T47D (cell line): ENCODE measurements around the gene DDX21.
"Not testable (repeated sequence)": the region's sequence is repeated elsewhere in the genome, so short reads cannot be mapped to it uniquely, and the experiment has no call there.

Experiments used
- DNase-seq, 2 experiments: peaks; one replicate each; pipeline versions ENCODE4 v3.0.0 to v3.0.0-alpha.2; 2011 to 2012; ENCODE audit warnings: low read depth in 1 of 2, low spot score in 1 of 2
- JUND ChIP-seq: IDR thresholded peaks from 2 replicates; pipeline ENCODE4 v1.6.1; 2012; ENCODE audit warnings: low read depth
- in situ Hi-C: cut with HindIII; loops from 2 replicates; pipeline ENCODE4 v1.10.0; 2016; ENCODE audit warnings: low sequenced_read_pairs, low pct_unique_long_range_greater_than_20kb

The DDX21 gene

GRCh38 chr10:68957654-68958053 lies 1.7 kb downstream of the DDX21 start:
- no peak for TF ChIP-seq JUND
- DNase-seq, result peak in 1 of 2 experiments; percentile 16
- in situ Hi-C loops, result no loop called here

DNA sequence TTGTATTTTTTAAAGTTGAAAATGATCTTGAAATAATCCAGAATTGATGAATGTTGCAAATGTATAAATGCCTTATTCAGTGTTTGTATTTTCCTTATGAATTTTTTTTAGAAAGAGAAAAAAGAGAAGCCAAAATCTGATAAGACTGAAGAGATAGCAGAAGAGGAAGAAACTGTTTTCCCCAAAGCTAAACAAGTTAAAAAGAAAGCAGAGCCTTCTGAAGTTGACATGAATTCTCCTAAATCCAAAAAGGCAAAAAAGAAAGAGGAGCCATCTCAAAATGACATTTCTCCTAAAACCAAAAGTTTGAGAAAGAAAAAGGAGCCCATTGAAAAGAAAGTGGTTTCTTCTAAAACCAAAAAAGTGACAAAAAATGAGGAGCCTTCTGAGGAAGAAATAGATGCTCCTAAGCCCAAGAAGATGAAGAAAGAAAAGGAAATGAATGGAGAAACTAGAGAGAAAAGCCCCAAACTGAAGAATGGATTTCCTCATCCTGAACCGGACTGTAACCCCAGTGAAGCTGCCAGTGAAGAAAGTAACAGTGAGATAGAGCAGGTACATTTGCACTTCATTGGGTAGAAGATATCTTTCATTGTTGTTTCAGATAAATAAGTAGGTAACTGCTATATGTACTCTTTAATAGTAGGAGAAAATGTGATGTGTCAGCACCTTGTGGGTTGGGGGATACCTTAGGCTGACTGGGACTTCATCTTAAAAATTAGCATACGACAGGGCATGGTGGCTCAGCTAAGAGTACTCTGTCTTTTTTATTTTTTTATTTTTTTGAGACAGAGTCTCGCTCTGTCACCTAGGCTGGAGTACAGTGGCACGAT lies 3.9 kb downstream of the DDX21 start:
- no peak for DNase-seq
- no peak for TF ChIP-seq JUND
- in situ Hi-C loops, result no loop called here

- in situ Hi-C loops, result no loop called here
- TF ChIP-seq JUND, result no peak
- DNase-seq, result no peak
Measured at GRCh38 chr10:68963151-68963550, 7.2 kb downstream of the DDX21 start.

GRCh38 chr10:68973975-68974374 lies 18.0 kb downstream of the DDX21 start:
- TF ChIP-seq JUND, result no peak
- no peak for DNase-seq
- in situ Hi-C loops, result no loop called here

- in situ Hi-C loops, DNase-seq: not testable (repeated sequence)
Measured at GRCh38 chr10:68975936-68976473, 20.0 kb downstream of the DDX21 start.

DNA sequence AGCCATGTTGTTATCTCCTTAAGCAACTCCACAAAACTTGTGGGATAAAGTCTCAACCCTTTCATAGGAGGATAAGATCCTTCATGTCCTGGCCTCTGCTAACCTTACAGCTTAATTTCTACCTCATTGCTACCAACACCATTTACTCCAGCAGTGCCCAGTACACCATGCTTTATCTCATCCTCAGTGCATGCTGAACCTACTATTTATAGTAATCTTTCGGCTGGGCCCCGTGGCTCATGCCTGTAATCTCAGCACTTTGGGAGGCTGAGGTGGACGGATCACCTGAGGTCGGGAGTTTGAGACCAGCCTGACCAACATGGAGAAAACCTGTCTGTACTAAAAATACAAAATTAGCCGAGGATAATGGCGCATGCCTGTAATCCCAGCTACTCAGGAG lies 23.8 kb downstream of the DDX21 start:
- DNase-seq, in situ Hi-C loops: not testable (repeated sequence)

DNA sequence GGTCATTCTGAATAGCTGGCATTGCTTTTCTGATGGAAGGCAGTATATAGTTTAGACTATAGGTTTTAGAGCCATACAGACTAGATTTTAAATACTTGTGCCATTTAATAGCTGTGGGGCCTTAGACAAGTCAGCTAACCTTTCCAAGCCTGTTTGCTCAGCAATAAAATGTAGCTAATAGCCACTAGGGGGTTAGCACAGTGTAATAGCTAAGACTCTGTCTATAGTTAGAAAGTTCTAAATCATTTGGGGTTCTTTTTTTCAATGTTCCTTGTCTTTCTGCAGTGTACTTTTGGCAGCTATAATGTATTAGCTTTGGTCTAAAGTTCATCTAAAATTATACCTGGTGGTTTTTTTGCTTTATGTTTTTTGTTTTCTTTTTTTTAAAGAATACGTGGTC lies 25.1 kb downstream of the DDX21 start:
- in situ Hi-C loops, result no loop called here
- no peak for TF ChIP-seq JUND

DNA sequence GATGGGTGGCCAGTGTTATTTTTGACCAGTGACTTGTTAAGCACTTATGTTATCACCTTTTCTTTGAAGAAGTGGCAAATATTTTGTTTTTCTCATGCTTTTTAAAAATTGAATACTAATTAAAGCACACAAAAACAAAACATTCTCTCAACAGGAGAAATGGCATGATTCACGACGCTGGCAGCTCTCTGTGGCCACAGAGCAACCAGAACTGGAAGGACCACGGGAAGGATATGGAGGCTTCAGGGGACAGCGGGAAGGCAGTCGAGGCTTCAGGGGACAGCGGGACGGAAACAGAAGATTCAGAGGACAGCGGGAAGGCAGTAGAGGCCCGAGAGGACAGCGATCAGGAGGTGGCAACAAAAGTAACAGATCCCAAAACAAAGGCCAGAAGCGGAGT lies 26.4 kb downstream of the DDX21 start:
- DNase-seq, result no peak
- in situ Hi-C loops, result no loop called here
- no peak for TF ChIP-seq JUND

More for the DNA sequence above, 25.1 kb downstream of the DDX21 start:
- peak in 1 of 2 experiments; percentile 37 for DNase-seq

DNA sequence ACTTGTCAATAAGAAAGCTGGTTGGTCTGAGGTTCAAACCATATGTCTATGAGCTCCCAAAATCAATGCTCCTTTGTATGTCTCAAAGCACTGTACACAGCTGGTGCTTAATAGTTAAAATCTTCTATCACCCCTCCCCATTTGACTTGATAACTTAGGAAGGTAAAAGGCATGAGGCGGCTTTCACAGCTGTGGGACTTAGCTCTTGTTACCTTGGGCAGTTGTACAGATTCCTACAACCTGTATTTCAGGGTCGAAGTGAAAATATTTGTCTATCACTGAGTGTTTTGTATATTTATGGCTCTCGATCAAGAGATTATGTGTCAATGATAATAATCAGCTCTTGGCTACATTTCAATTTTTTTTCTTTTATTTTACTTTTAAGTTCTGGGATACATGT lies 31.6 kb downstream of the DDX21 start:
- TF ChIP-seq JUND, result no peak
- peak in 1 of 2 experiments; percentile 60 for DNase-seq
- in situ Hi-C loops, result no loop called here

DNA sequence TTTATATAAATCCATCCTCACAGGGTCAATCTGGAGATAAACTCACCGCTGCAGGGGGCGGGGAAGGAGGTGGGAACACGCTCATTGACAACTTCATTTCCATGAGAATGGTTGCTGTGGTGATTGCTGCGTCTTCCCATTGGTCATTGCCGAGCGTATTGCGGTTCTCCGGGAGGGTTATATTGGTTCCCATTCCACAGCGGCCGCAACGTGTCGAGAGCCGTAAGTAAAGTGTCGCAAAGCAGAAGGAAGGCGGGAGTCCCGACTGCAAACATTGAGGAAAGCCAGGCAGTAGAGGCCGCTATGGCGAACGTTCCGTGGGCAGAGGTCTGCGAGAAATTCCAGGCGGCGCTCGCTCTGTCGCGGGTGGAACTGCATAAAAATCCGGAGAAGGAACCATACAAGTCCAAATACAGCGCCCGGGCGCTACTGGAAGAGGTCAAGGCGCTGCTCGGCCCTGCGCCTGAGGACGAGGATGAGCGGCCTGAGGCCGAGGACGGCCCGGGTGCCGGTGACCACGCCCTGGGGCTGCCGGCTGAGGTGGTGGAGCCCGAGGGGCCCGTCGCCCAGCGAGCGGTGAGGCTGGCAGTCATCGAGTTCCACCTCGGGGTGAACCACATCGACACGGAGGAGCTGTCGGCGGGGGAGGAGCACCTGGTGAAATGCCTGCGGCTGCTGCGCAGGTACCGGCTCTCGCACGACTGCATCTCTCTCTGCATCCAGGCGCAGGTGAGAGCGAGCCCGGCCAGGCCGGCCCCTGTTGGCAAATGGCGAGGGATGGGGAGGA lies 32.8 kb downstream of the DDX21 start, which contains the start of gene KIFBP:
TSS of gene KIFBP (plus strand) at position 274 of the 787 bp plus-strand sequence. CDS start at position 304, 30 bp downstream.
- in situ Hi-C loops, result no loop called here
- TF ChIP-seq JUND, result no peak
- peak; percentile 96 to 99 for DNase-seq

DNA sequence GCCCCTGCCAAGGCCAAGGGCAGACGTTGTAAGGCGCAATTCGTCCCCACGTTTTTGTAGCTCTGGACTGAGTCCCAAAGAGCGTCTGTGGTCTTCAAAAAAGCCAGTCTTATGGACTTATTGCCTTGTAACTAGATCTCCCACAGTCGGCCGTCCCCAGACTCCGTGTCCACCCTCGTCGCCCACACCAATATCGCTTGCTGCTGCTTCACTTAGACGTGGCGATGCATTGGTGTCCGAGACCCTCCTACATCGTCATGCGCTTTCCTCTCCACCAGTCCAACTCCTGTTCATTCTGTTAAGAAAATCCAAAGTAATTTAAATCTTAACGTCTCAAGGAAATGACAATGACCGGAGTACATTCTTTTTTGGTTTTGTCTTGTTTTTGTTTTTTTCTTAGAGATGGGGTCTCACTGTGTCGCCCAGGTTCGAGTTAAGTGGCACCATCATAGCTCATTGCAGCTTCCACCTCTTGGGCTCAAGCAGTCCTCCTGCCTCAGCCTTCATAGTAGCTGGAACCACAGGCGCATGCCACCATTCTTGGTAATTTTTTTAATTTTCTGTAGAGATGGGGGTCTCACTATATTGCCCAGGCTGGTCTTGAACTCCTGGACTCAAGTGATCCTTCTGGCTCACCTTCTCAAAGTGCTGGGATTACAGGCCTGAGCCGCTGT lies 33.5 kb downstream of the DDX21 start:
- TF ChIP-seq JUND, result no peak
- no peak for DNase-seq
- in situ Hi-C loops, result no loop called here

- in situ Hi-C loops, result no loop called here
- peak in 1 of 2 experiments; percentile 14 for DNase-seq
- no peak for TF ChIP-seq JUND
Measured at GRCh38 chr10:68992636-68993440, 36.9 kb downstream of the DDX21 start.
